Loucy (cell line): Measurements from ENCODE around the gene ANO9.

Source experiments
- CTCF ChIP-seq: fragments of 200-600 bp; sonication (generic); conservative IDR thresholded peaks from 2 replicates; pipeline ENCODE4 v1.5.1; 2014; ENCODE audit warnings: mild to moderate bottlenecking, antibody characterized with exemption, low read length
- EZH2phosphoT487 ChIP-seq: fragments of 200-600 bp; IDR thresholded peaks from 2 replicates; pipeline ENCODE4 v1.6.1; 2018; ENCODE audit warnings: antibody characterized with exemption, mild to moderate bottlenecking, moderate library complexity, borderline replicate concordance

GRCh38 chr11:460331-461199, 18.8 kb upstream of the ANO9 start:
- TF ChIP-seq CTCF (no peak), EZH2phosphoT487 (no peak)
